Measurements from ENCODE around the gene ZNF598.
"Not testable (repeated sequence)": the region's sequence is repeated elsewhere in the genome, so short reads cannot be mapped to it uniquely, and the experiment has no call there.

Gene ZNF598

GRCh38 chr16:1962161-1963153 lies 47.2 kb downstream of the ZNF598 start:
- H3K4me1 ChIP-seq (ENCODE audit: control insufficient read depth, insufficient read depth, low read length) = peaks cover 25% of the 10 kb centered on the region
- H3K4me3 ChIP-seq (ENCODE audit: insufficient read depth, low read depth, low read length); H3K9me3 ChIP-seq (ENCODE audit: control insufficient read depth, low read length); H3K36me3 ChIP-seq (ENCODE audit: control insufficient read depth, insufficient read depth, low read length); H3K27me3 ChIP-seq (ENCODE audit: control insufficient read depth, insufficient read depth, low read length, poor library complexity, severe bottlenecking): not testable (repeated sequence)
- H3K27ac ChIP-seq (ENCODE audit: insufficient read depth, low read depth, low read length, poor library complexity, severe bottlenecking) = peak overlapping the region; percentile 60
- WGBS, 2 experiments = 90 to 91% methylated on average over 37 of the region's 37 CpGs

- Histone ChIP-seq H3K9me3 (ENCODE audit: control insufficient read depth, low read length) (no peaks in the 10 kb centered on the region), H3K4me3 (ENCODE audit: insufficient read depth, low read depth, low read length) (no peak overlapping the region), H3K36me3 (ENCODE audit: control insufficient read depth, insufficient read depth, low read length) (peaks cover 5% of the 10 kb centered on the region), H3K27me3 (ENCODE audit: control insufficient read depth, insufficient read depth, low read length, poor library complexity, severe bottlenecking) (peaks cover 4% of the 10 kb centered on the region), H3K27ac (ENCODE audit: insufficient read depth, low read depth, low read length, poor library complexity, severe bottlenecking) (no peak overlapping the region), H3K4me1 (ENCODE audit: control insufficient read depth, insufficient read depth, low read length) (peaks cover 25% of the 10 kb centered on the region)
- WGBS, 2 experiments = 69 to 70% methylated on average over 6 of the region's 6 CpGs
Measured at GRCh38 chr16:1961651-1962067, 48.0 kb downstream of the ZNF598 start.

- Histone ChIP-seq H3K4me3 (ENCODE audit: insufficient read depth, low read depth, low read length) (peak overlapping the region; percentile 93), H3K27me3 (ENCODE audit: control insufficient read depth, insufficient read depth, low read length, poor library complexity, severe bottlenecking) (peaks cover 4% of the 10 kb centered on the region), H3K4me1 (ENCODE audit: control insufficient read depth, insufficient read depth, low read length) (peaks cover 25% of the 10 kb centered on the region), H3K36me3 (ENCODE audit: control insufficient read depth, insufficient read depth, low read length) (peaks cover 5% of the 10 kb centered on the region), H3K9me3 (ENCODE audit: control insufficient read depth, low read length) (no peaks in the 10 kb centered on the region), H3K27ac (ENCODE audit: insufficient read depth, low read depth, low read length, poor library complexity, severe bottlenecking) (peak overlapping the region; percentile 27)
- WGBS, 2 experiments = 59 to 61% methylated on average over 20 of the region's 20 CpGs
Measured at GRCh38 chr16:1960665-1961630, 48.7 kb downstream of the ZNF598 start.

GRCh38 chr16:1959269-1960039 lies 50.2 kb downstream of the ZNF598 start, which contains the start of gene NDUFB10:
NDUFB10 (plus strand) TSS chr16:1959538; CDS start chr16:1959625, 87 bp downstream.
- Histone ChIP-seq H3K4me1 (ENCODE audit: control insufficient read depth, insufficient read depth, low read length) (peaks cover 21% of the 10 kb centered on the region), H3K9me3 (ENCODE audit: control insufficient read depth, low read length) (no peaks in the 10 kb centered on the region), H3K27me3 (ENCODE audit: control insufficient read depth, insufficient read depth, low read length, poor library complexity, severe bottlenecking) (peaks cover 4% of the 10 kb centered on the region), H3K36me3 (ENCODE audit: control insufficient read depth, insufficient read depth, low read length) (peaks cover 5% of the 10 kb centered on the region), H3K4me3 (ENCODE audit: insufficient read depth, low read depth, low read length) (peak within 1 kb of the TSS; percentile 93), H3K27ac (ENCODE audit: insufficient read depth, low read depth, low read length, poor library complexity, severe bottlenecking) (peak within 1 kb of the TSS; percentile 55)
- 0 to 1% methylated on average over 79 of the region's 79 CpGs for WGBS, 2 experiments

GRCh38 chr16:1958715-1959268 lies 50.8 kb downstream of the ZNF598 start:
- peak overlapping the region; percentile 93 for H3K4me3 ChIP-seq (ENCODE audit: insufficient read depth, low read depth, low read length)
- H3K27me3 ChIP-seq (ENCODE audit: control insufficient read depth, insufficient read depth, low read length, poor library complexity, severe bottlenecking) = peaks cover 4% of the 10 kb centered on the region
- H3K27ac ChIP-seq (ENCODE audit: insufficient read depth, low read depth, low read length, poor library complexity, severe bottlenecking) = no peak overlapping the region
- H3K4me1 ChIP-seq (ENCODE audit: control insufficient read depth, insufficient read depth, low read length) = peaks cover 21% of the 10 kb centered on the region
- no peaks in the 10 kb centered on the region for H3K9me3 ChIP-seq (ENCODE audit: control insufficient read depth, low read length)
- H3K36me3 ChIP-seq (ENCODE audit: control insufficient read depth, insufficient read depth, low read length) = peaks cover 5% of the 10 kb centered on the region
- 64 to 65% methylated on average over 14 of the region's 14 CpGs for WGBS, 2 experiments

- H3K4me3 ChIP-seq (ENCODE audit: insufficient read depth, low read depth, low read length); H3K27me3 ChIP-seq (ENCODE audit: control insufficient read depth, insufficient read depth, low read length, poor library complexity, severe bottlenecking); H3K9me3 ChIP-seq (ENCODE audit: control insufficient read depth, low read length); H3K27ac ChIP-seq (ENCODE audit: insufficient read depth, low read depth, low read length, poor library complexity, severe bottlenecking); H3K36me3 ChIP-seq (ENCODE audit: control insufficient read depth, insufficient read depth, low read length): not testable (repeated sequence)
- peaks cover 15% of the 10 kb centered on the region for H3K4me1 ChIP-seq (ENCODE audit: control insufficient read depth, insufficient read depth, low read length)
- WGBS, 2 experiments = 95 to 96% methylated on average over 30 of the region's 30 CpGs
Measured at GRCh38 chr16:1958143-1958491, 51.5 kb downstream of the ZNF598 start.

GRCh38 chr16:1957434-1958142 lies 52.0 kb downstream of the ZNF598 start:
- H3K27ac ChIP-seq (ENCODE audit: insufficient read depth, low read depth, low read length, poor library complexity, severe bottlenecking); H3K36me3 ChIP-seq (ENCODE audit: control insufficient read depth, insufficient read depth, low read length); H3K9me3 ChIP-seq (ENCODE audit: control insufficient read depth, low read length); H3K27me3 ChIP-seq (ENCODE audit: control insufficient read depth, insufficient read depth, low read length, poor library complexity, severe bottlenecking); H3K4me1 ChIP-seq (ENCODE audit: control insufficient read depth, insufficient read depth, low read length); H3K4me3 ChIP-seq (ENCODE audit: insufficient read depth, low read depth, low read length): not testable (repeated sequence)
- 93 to 94% methylated on average over 19 of the region's 22 CpGs for WGBS, 2 experiments

- Histone ChIP-seq H3K27me3 (ENCODE audit: control insufficient read depth, insufficient read depth, low read length, poor library complexity, severe bottlenecking) (peaks cover under 1% of the 10 kb centered on the region), H3K9me3 (ENCODE audit: control insufficient read depth, low read length) (no peaks in the 10 kb centered on the region), H3K4me3 (ENCODE audit: insufficient read depth, low read depth, low read length) (no peak overlapping the region), H3K4me1 (ENCODE audit: control insufficient read depth, insufficient read depth, low read length) (no peaks in the 10 kb centered on the region), H3K36me3 (ENCODE audit: control insufficient read depth, insufficient read depth, low read length) (no peaks in the 10 kb centered on the region), H3K27ac (ENCODE audit: insufficient read depth, low read depth, low read length, poor library complexity, severe bottlenecking) (no peak overlapping the region)
- WGBS, 2 experiments = 94 to 95% methylated on average over 22 of the region's 22 CpGs
Measured at GRCh38 chr16:1953734-1954133, 55.9 kb downstream of the ZNF598 start.

- H3K27ac ChIP-seq (ENCODE audit: insufficient read depth, low read depth, low read length, poor library complexity, severe bottlenecking) = no peak overlapping the region
- no peaks in the 10 kb centered on the region for H3K9me3 ChIP-seq (ENCODE audit: control insufficient read depth, low read length)
- H3K4me1 ChIP-seq (ENCODE audit: control insufficient read depth, insufficient read depth, low read length) = no peaks in the 10 kb centered on the region
- no peaks in the 10 kb centered on the region for H3K36me3 ChIP-seq (ENCODE audit: control insufficient read depth, insufficient read depth, low read length)
- H3K27me3 ChIP-seq (ENCODE audit: control insufficient read depth, insufficient read depth, low read length, poor library complexity, severe bottlenecking) = no peaks in the 10 kb centered on the region
- 93 to 94% methylated on average over 19 of the region's 19 CpGs for WGBS, 2 experiments
- no peak overlapping the region for H3K4me3 ChIP-seq (ENCODE audit: insufficient read depth, low read depth, low read length)
Measured at GRCh38 chr16:1950559-1950958, 59.1 kb downstream of the ZNF598 start.
